Esophagus squamous epithelium (tissue), 5 donors: ENCODE measurements around the gene SPECC1L. TPM values are rescaled to one million over a fixed set of nuclear protein-coding genes. Genes with fewer than 3 reads are reported as not detected.
A peak's percentile ranks its signal among the peaks of the same experiment; 100 is the strongest.

Experiments
- DNase-seq: peaks from one replicate; lab custom pipeline; 2025; lab: John Stamatoyannopoulos, UW
- H3K27ac ChIP-seq, 4 donors: fragments of 200-600 bp; sonication (generic); one replicate each; pipeline ENCODE4 v1.5.1; 2016 to 2019; ENCODE audit warnings: mild to moderate bottlenecking in 1 of 4
- H3K27me3 ChIP-seq, 4 donors: fragments of 200-600 bp; sonication (generic); 1 replicate in 3 of 4; 2 replicates in 1 of 4; pipeline versions ENCODE4 v1.5.1 to v1.6.0; 2017 to 2021; ENCODE audit warnings: antibody characterized with exemption in 1 of 4
- H3K36me3 ChIP-seq, 3 donors: fragments of 200-600 bp; sonication (generic); one replicate each; pipeline ENCODE4 v1.5.1; 2016 to 2019
- H3K4me1 ChIP-seq, 3 donors: fragments of 200-600 bp; sonication (generic); one replicate each; pipeline ENCODE4 v1.5.1; 2017 to 2019
- H3K4me3 ChIP-seq, 4 donors: fragments of 200-600 bp; sonication (generic); 1 replicate in 3 of 4; 2 replicates in 1 of 4; pipeline ENCODE4 v1.5.1; 2016 to 2019; ENCODE audit warnings: mild to moderate bottlenecking in 2 of 4, moderate library complexity in 1 of 4
- H3K9me3 ChIP-seq, 3 donors: fragments of 200-600 bp; sonication (generic); one replicate each; pipeline ENCODE4 v1.5.1; 2016 to 2019
- CTCF ChIP-seq, 6 experiments: fragments of 450-650 bp in 4 of 6; fragments of 200-600 bp in 2 of 6; sonication (generic) in 2 of 6; IDR thresholded peaks; one replicate each; pipeline ENCODE4 v1.5.1; 2016 to 2019; ENCODE audit warnings: antibody characterized with exemption in 6 of 6, mild to moderate bottlenecking in 4 of 6, moderate library complexity in 4 of 6
- POLR2A ChIP-seq, 4 donors: fragments of 450-650 bp; IDR thresholded peaks; one replicate each; pipeline ENCODE4 v1.6.1; 2017; ENCODE audit warnings: antibody characterized with exemption in 4 of 4, mild to moderate bottlenecking in 4 of 4, moderate library complexity in 3 of 4
- WGBS, 2 donors: methylation state at CpG; one replicate each; pipeline ENCODE4 v1.1.5; 2018; 5-methylcytosine and 5-hydroxymethylcytosine counted together
- intact Hi-C: fragments of 100-400 bp; cut with DNase I; formaldehyde crosslinking; loops from one replicate; pipeline ENCODE4 v1.15.0; 2022
- total RNA-seq, 4 donors: library from RNA; depleted of rRNA; stranded (reverse); fragments of >200 nt; gene quantifications; one replicate each; pipeline ENCODE4 v1.1.0, GENCODE V29; 2016
- donor health status: DM: yes; HTN: yes; CAD: no.

The SPECC1L gene
- total RNA-seq, 4 donors from 2014 or later, result 21.4 to 31.9 (median 27.7) TPM

GRCh38 chr22:24429411-24430365 is 159.1 kb downstream of the SPECC1L start:
- H3K27me3 ChIP-seq, result peaks cover 0 to 36% (median 0%) of the 10 kb centered on the region in 4 donors
- intact Hi-C loops, result no loop called here
- peaks cover 28 to 60% (median 37%) of the 10 kb centered on the region in 3 donors for H3K4me1 ChIP-seq
- H3K4me3 ChIP-seq, result peak overlapping the region in 1 of 4 donors; percentile 12
- H3K9me3 ChIP-seq, result no peaks in the 10 kb centered on the region
- DNase-seq, result no peak
- H3K27ac ChIP-seq, result peak overlapping the region in 1 of 4 donors; percentile 69
- 47 to 66% methylated on average over 7 to 8 of the region's 22 CpGs for WGBS, 2 donors
- no peaks in the 10 kb centered on the region for H3K36me3 ChIP-seq
- no peak for TF ChIP-seq POLR2A (IDR thresholded peaks at IDR 0.05)
- no peak for TF ChIP-seq CTCF (IDR thresholded peaks at IDR 0.05)

DNA sequence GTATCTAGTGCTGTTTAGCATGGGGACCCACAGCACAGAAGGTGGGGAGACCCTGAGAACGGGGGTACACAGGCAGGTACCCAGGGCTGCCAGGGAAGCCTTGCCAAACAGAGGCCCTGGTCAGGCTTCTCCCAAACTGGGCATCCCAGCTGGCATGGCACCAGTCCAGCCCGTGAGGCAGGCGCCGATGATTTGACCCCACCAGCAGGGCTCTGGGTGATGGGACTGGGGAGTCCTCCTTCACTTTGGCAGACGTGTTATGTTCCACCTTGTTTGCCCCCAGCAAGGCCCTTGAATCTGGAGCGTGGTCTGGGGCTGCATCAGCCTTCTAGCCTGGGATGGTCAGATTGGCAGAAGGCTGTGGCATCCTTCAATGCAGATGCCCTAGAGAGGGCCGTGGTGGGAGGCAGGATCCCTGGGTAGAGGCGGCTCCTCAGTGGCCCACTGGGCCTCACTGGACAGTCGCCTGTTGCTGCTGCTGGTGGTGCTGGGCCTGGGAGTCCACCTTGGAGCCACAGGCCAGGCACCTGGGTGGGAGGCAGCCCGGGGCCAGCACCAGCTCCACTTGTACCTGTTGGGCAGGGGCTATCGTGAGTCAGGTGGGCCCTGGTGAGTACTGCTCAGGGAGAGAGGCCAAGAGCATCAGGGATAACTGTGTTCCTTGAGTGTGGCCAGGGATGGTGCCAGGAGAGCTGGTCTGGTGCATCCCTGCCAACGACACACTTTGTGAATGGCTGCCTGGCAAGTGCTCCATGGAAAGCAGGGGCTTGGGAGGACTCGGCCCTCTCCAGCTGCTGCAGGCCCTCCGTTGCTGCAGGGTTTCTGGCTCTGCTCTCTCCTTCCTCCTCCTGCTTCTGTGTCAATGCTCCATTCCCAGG is 160.0 kb downstream of the SPECC1L start:
- Histone ChIP-seq H3K36me3 (no peaks in the 10 kb centered on the region), H3K9me3 (no peaks in the 10 kb centered on the region), H3K27ac (peak overlapping the region in 1 of 4 donors; percentile 15), H3K4me3 (no peak overlapping the region), H3K27me3 (peaks cover 0 to 26% (median 0%) of the 10 kb centered on the region in 4 donors), H3K4me1 (peaks cover 28 to 63% (median 43%) of the 10 kb centered on the region in 3 donors)
- DNase-seq, result no peak
- intact Hi-C loops, result no loop called here
- no peak for TF ChIP-seq POLR2A (IDR thresholded peaks at IDR 0.05)
- no peak for TF ChIP-seq CTCF (IDR thresholded peaks at IDR 0.05)
- WGBS, 2 donors, result 75 to 78% methylated on average over 3 to 8 of the region's 14 CpGs

DNA sequence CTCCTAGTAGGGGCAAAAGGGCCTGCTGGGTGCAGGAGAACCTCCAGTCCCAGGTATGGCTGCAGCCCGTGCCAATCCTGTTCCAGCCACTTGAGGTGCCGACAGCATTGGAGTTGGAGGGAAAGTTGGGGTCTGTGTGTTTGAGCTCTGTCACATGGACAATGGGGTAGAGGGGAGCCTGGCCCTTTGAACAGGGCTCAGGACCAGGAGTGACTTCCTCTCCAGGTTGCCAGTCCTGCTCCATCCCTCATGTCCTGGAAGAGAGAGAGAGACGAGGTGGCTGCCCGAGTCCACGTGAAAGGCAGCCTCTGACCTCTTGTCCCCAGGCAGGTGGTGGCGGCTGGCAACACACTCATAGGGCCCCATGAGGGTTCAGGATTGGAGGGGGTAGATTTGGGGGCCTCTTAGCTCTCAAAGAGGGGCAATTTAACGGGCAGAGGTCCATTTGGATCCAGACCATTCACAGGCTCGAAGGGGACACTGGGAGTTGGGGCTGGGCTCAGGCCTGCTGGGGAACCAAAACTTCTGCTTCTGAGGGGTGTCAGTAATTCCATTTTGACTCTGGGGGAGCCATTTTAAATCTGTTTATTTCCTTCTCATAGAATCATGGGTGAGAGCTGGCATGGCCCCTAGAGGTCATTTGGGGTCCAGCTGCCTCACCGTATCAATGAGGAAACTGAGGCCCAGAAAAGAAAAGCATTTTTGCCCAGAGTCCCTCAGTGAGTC is 160.8 kb downstream of the SPECC1L start:
- WGBS, 2 donors, result 76 to 86% methylated on average over 5 to 7 of the region's 9 CpGs
- no peak overlapping the region for H3K4me3 ChIP-seq
- H3K27ac ChIP-seq, result peak overlapping the region in 2 of 4 donors; percentile 36 to 85
- H3K27me3 ChIP-seq, result peaks cover 0 to 18% (median 0%) of the 10 kb centered on the region in 4 donors
- H3K4me1 ChIP-seq, result peaks cover 28 to 69% (median 43%) of the 10 kb centered on the region in 3 donors
- H3K36me3 ChIP-seq, result no peaks in the 10 kb centered on the region
- intact Hi-C loops, result no loop called here
- DNase-seq, result no peak
- no peak for TF ChIP-seq CTCF (IDR thresholded peaks at IDR 0.05)
- no peak for TF ChIP-seq POLR2A (IDR thresholded peaks at IDR 0.05)
- no peaks in the 10 kb centered on the region for H3K9me3 ChIP-seq

DNA sequence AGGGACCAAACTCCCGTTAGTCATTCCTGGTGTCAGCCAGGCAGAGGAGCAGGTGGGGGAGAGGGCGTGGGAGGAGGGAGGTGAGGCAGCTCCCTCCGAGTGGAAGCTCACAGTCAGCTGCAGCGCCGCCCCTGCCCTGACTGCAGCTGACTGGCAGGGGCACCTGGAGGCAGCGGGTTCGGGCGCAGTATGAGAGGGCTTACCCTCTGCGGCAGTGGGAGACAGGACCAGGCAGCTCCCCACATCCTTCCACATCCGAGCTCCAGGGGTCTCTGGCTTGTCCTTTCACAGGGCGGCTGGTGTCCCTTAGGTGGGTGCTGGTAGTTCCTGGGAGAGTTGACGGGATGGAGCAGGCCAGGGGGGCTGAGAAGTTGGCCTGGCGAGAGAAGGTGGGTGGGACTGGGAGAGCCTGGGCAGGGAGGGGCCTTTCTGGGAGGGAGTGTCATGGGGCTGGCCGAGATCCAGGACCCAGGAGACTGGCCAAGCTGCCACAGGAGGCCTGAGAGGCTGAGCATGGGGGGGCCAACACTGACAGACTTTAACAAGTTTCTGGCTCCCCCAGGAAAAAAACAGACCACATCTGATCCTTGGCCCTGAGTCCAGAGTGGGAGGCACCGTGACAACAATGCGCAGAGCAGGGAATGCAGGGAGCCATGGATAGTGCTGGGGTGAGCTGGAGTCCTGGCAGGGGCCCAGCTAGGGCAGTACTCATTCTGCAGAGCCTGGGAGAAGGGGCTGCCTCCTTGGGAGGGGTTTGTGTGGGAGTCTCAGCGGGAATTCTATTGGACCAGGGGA is 161.6 kb downstream of the SPECC1L start:
- intact Hi-C loops, result no loop called here
- no peaks in the 10 kb centered on the region for H3K9me3 ChIP-seq
- H3K36me3 ChIP-seq, result no peaks in the 10 kb centered on the region
- H3K4me1 ChIP-seq, result peaks cover 28 to 69% (median 43%) of the 10 kb centered on the region in 3 donors
- peaks cover 0 to 11% (median 0%) of the 10 kb centered on the region in 4 donors for H3K27me3 ChIP-seq
- no peak for TF ChIP-seq CTCF (IDR thresholded peaks at IDR 0.05)
- TF ChIP-seq POLR2A (IDR thresholded peaks at IDR 0.05), result no peak
- 18 to 46% methylated on average over 4 to 8 of the region's 17 CpGs for WGBS, 2 donors
- no peak for DNase-seq
- no peak overlapping the region for H3K4me3 ChIP-seq
- peak overlapping the region in 3 of 4 donors; percentile 17 to 85 (median 36) for H3K27ac ChIP-seq
